Stomach smooth muscle (tissue), 2 donors: ENCODE measurements around the gene COTL1.

Experiments
- H3K27ac ChIP-seq: one replicate; pipeline ENCODE4 v1.7.0; 2013; ENCODE audit warnings: mild to moderate bottlenecking, low read length, inconsistent platforms
- H3K27me3 ChIP-seq, 2 donors: one replicate each; pipeline ENCODE4 v1.7.0; 2013; ENCODE audit warnings: low read length in 2 of 2; ENCODE audit not compliant: insufficient read depth in 2 of 2, control insufficient read depth in 1 of 2
- H3K36me3 ChIP-seq, 2 donors: one replicate each; pipeline ENCODE4 v1.7.0; 2013; ENCODE audit warnings: low read length in 2 of 2; ENCODE audit not compliant: control insufficient read depth in 2 of 2, insufficient read depth in 2 of 2
- H3K4me1 ChIP-seq: one replicate; pipeline ENCODE4 v1.7.0; 2013; ENCODE audit warnings: low read length; ENCODE audit not compliant: control insufficient read depth, insufficient read depth
- H3K4me3 ChIP-seq, 2 donors: one replicate each; pipeline ENCODE4 v1.7.0; 2013; ENCODE audit warnings: low read length in 2 of 2
- H3K9ac ChIP-seq, 2 donors: one replicate each; pipeline ENCODE4 v1.7.0; 2013; ENCODE audit warnings: low read length in 2 of 2, mild to moderate bottlenecking in 1 of 2
- H3K9me3 ChIP-seq, 2 donors: one replicate each; pipeline ENCODE4 v1.7.0; 2013; ENCODE audit warnings: low read length in 2 of 2; ENCODE audit not compliant: control insufficient read depth in 2 of 2
- donor health status: healthy.
- donor health status: Pancreatic carcinoma.

The COTL1 gene

GRCh38 chr16:84569382-84569987 is 48.4 kb downstream of the COTL1 start:
- H3K9ac ChIP-seq = no peak overlapping the region
- H3K9me3 ChIP-seq = no peaks in the 10 kb centered on the region
- no peaks in the 10 kb centered on the region for H3K4me1 ChIP-seq
- H3K4me3 ChIP-seq = no peak overlapping the region
- H3K27me3 ChIP-seq = no peaks in the 10 kb centered on the region
- no peak overlapping the region for H3K27ac ChIP-seq
- H3K36me3 ChIP-seq = no peaks in the 10 kb centered on the region

DNA sequence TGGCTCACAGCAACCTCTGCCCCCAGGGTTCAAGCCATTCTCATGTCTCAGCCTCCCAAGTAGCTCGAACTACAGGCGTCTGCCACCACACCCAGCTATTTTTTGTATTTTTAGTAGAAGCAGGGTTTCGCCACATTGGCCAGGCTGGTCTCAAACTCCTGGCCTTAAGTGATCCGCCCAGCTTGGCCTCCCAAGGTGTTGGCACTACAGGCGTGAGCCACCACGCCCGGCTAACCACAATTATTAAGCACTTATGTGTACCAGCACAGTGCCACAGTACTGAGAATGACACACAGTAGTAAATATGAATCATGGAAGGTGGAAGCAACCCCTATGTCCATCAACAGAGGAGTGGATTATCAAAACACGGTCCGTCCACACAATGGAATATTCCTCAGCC is 49.8 kb downstream of the COTL1 start:
- H3K4me3 ChIP-seq = no peak overlapping the region
- no peak overlapping the region for H3K9ac ChIP-seq
- no peaks in the 10 kb centered on the region for H3K27me3 ChIP-seq
- no peak overlapping the region for H3K27ac ChIP-seq
- H3K4me1 ChIP-seq = no peaks in the 10 kb centered on the region
- H3K36me3 ChIP-seq = no peaks in the 10 kb centered on the region
- no peaks in the 10 kb centered on the region for H3K9me3 ChIP-seq

- Histone ChIP-seq H3K27me3 (no peaks in the 10 kb centered on the region), H3K9ac (no peak overlapping the region), H3K27ac (no peak overlapping the region), H3K9me3 (no peaks in the 10 kb centered on the region), H3K4me3 (no peak overlapping the region), H3K36me3 (no peaks in the 10 kb centered on the region), H3K4me1 (no peaks in the 10 kb centered on the region)
Observed at GRCh38 chr16:84567286-84567962, 50.5 kb downstream of the COTL1 start.

DNA sequence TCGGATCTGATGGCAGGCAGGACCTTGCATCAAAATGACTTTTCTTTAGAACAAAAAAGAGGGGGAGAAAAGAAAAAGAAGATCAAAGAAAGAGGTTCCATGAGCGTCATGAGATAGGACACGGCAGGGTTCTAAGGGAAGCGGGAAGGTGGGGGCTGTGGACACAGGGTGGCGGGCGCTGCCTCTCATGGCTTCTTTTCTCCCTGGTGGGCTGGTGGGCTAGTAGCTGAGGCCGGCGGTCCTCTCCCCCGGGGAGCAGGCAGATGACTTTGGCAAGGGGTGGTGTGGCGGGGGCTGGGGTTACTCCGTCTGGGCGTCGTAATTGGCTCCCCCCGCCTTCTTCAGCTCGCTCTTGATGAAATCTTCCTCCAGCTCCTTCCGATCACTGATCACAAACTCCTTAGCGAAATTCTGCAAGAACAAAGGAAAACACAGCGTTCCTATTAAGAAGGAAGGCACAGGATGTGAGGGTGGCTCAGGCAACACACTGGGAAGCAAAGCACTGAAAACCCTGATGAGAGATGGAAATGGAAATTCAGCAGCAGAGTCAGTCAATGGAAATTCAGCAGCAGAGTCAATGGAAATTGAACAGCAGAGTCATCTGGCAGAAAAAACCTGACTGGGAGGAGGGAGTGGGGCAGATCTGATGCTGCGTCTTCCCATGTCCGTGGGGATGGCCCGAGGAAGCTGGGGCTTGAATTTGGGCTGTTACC is 51.2 kb downstream of the COTL1 start:
- Histone ChIP-seq H3K27ac (no peak overlapping the region), H3K36me3 (no peaks in the 10 kb centered on the region), H3K9me3 (no peaks in the 10 kb centered on the region), H3K4me3 (no peak overlapping the region), H3K27me3 (no peaks in the 10 kb centered on the region), H3K4me1 (no peaks in the 10 kb centered on the region), H3K9ac (no peak overlapping the region)

- H3K9ac ChIP-seq = no peak overlapping the region
- no peak overlapping the region for H3K27ac ChIP-seq
- no peaks in the 10 kb centered on the region for H3K27me3 ChIP-seq
- H3K4me3 ChIP-seq = no peak overlapping the region
- no peaks in the 10 kb centered on the region for H3K4me1 ChIP-seq
- H3K36me3 ChIP-seq = no peaks in the 10 kb centered on the region
- H3K9me3 ChIP-seq = no peaks in the 10 kb centered on the region
Observed at GRCh38 chr16:84565669-84566495, 52.0 kb downstream of the COTL1 start.

DNA sequence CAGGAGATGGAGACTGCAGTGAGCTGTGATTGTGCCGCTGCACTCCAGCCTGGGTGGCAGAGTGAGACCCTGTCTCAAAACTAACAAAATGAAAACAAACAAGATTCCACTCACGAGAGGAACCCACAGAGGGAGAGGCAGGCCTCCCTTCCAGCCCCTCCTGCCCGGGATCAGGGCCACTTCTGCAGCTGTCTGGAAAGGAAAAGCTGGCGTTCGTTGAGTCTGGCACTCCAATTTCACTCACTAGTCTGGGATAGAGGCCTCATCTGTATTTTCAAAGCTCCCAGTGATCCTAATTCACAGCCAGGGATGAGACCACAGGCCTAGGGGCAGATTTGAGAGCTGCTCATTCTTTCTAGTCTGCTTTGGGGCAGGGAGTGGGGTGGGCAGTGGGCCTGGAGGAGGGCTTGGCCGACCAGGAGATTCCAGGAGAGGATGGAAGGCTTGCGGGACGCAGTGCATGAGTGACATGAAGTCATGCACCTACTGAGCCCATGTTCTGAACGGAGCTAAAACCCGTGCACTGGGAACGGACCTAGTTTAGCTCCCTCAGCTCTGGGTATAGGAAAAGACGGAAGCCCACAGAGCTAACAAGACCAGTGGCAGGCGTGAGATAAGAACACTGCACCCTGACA is 54.0 kb downstream of the COTL1 start:
- Histone ChIP-seq H3K27ac (no peak overlapping the region), H3K4me3 (no peak overlapping the region), H3K27me3 (peaks cover 0 to 6% of the 10 kb centered on the region in 2 donors), H3K4me1 (no peaks in the 10 kb centered on the region), H3K9ac (no peak overlapping the region), H3K36me3 (no peaks in the 10 kb centered on the region), H3K9me3 (no peaks in the 10 kb centered on the region)

DNA sequence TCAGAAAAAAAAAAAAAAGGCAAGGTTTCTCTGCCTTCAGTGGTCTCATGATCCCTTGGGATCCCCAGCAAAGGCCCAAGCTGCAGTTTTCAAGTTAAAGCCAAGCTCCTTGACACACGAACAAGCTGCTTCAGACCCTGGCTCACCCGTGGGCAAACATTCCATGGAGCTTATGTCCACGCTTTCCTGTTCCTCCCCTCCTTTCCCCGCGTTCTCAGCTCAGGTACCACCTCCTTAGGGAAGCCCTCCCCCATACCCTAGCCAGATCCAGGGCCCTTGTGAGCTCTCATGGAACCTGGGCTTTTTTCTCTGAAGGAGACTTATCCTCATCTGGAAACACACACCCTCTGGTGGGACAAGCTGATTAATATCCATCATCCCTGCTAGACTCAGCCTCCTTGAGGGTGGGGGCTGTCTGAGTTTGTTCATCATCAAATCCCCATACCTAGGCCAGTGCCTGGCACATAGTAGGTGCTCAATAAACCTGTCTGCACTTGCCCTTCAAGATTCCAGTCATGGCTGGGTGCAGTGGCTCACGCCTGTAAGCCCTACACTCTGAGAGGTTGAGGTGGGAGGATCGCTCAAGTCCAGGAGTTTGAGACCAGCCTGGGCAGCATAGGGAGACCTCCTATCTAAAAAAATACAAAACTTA is 54.7 kb downstream of the COTL1 start:
- H3K4me1 ChIP-seq = no peaks in the 10 kb centered on the region
- no peak overlapping the region for H3K27ac ChIP-seq
- H3K4me3 ChIP-seq = no peak overlapping the region

GRCh38 chr16:84562174-84562815 is 55.6 kb downstream of the COTL1 start:
- no peaks in the 10 kb centered on the region for H3K9me3 ChIP-seq
- H3K27ac ChIP-seq = no peak overlapping the region
- no peaks in the 10 kb centered on the region for H3K4me1 ChIP-seq
- H3K27me3 ChIP-seq = peaks cover 0 to 6% of the 10 kb centered on the region in 2 donors
- no peak overlapping the region for H3K4me3 ChIP-seq
- no peaks in the 10 kb centered on the region for H3K36me3 ChIP-seq
- H3K9ac ChIP-seq = no peak overlapping the region

More for the DNA sequence above, 54.7 kb downstream of the COTL1 start:
- Histone ChIP-seq H3K9ac (no peak overlapping the region), H3K27me3 (peaks cover 0 to 6% of the 10 kb centered on the region in 2 donors), H3K9me3 (no peaks in the 10 kb centered on the region), H3K36me3 (no peaks in the 10 kb centered on the region)

- Histone ChIP-seq H3K36me3 (no peaks in the 10 kb centered on the region), H3K4me1 (no peaks in the 10 kb centered on the region)
Observed at GRCh38 chr16:84561291-84561690, 56.6 kb downstream of the COTL1 start.

More at GRCh38 chr16:84561291-84561690, 56.6 kb downstream of the COTL1 start:
- H3K9ac ChIP-seq = no peak overlapping the region
- peaks cover 0 to 8% of the 10 kb centered on the region in 2 donors for H3K27me3 ChIP-seq
- no peaks in the 10 kb centered on the region for H3K9me3 ChIP-seq
- H3K4me3 ChIP-seq = no peak overlapping the region
- no peak overlapping the region for H3K27ac ChIP-seq
